T-helper 2 cell treated with Interferon-gamma antibody and Interleukin-4, amounts not matched to agents 5 μg/mL and 100 μg/mL, for 36 hours (primary cell): Measurements from ENCODE around the gene MPV17L2.
"Not testable (repeated sequence)": the region's sequence is repeated elsewhere in the genome, so short reads cannot be mapped to it uniquely, and the experiment has no call there.

Source experiments
- DNase-seq: peaks from one replicate; pipeline ENCODE4 v3.0.0; 2021; ENCODE audit warnings: low spot score
- H3K27ac Mint-ChIP-seq: one replicate; pipeline ENCODE4 v1.8.0; 2021; ENCODE audit warnings: mild to moderate bottlenecking, mixed read lengths
- H3K27me3 Mint-ChIP-seq: one replicate; pipeline ENCODE4 v1.8.0; 2021; ENCODE audit warnings: low read depth, mixed read lengths
- H3K36me3 Mint-ChIP-seq: one replicate; pipeline ENCODE4 v1.8.0; 2021; ENCODE audit warnings: low read depth, mixed read lengths
- H3K4me1 Mint-ChIP-seq: one replicate; pipeline ENCODE4 v1.8.0; 2021; ENCODE audit warnings: low read depth, mixed read lengths
- H3K4me3 Mint-ChIP-seq: one replicate; pipeline ENCODE4 v1.8.0; 2022; ENCODE audit warnings: mild to moderate bottlenecking, moderate library complexity, mixed read lengths
- H3K9me3 Mint-ChIP-seq: one replicate; pipeline ENCODE4 v1.8.0; 2021; ENCODE audit warnings: mixed read lengths

MPV17L2 gene

DNA sequence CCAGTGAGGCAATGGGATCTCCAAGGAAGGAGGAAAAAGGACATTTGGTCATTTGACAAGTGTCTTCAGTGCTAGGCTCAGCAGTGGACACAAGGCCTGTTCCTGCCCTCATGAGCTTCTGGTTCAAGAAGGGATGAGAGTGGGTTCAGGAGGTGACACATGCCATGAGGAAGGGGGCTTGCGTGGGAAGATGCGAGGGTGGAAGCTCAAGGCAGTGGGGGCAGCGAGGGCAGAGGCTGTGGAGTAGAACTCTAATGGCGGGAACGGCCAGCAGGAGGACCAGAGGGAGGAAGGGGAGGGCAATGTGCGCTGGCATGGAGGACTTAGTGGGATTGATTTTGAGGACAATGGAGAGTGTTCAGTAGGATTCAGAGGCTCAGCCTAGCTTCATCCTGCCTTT, 36.8 kb upstream of the MPV17L2 start:
- Mint-ChIP-seq H3K4me1 (peaks cover 19% of the 10 kb centered on the region), H3K9me3 (no peaks in the 10 kb centered on the region), H3K36me3 (peaks cover 3% of the 10 kb centered on the region), H3K4me3 (no peak overlapping the region), H3K27ac (peak overlapping the region; percentile 28), H3K27me3 (no peaks in the 10 kb centered on the region)
- DNase-seq = no peak

DNA sequence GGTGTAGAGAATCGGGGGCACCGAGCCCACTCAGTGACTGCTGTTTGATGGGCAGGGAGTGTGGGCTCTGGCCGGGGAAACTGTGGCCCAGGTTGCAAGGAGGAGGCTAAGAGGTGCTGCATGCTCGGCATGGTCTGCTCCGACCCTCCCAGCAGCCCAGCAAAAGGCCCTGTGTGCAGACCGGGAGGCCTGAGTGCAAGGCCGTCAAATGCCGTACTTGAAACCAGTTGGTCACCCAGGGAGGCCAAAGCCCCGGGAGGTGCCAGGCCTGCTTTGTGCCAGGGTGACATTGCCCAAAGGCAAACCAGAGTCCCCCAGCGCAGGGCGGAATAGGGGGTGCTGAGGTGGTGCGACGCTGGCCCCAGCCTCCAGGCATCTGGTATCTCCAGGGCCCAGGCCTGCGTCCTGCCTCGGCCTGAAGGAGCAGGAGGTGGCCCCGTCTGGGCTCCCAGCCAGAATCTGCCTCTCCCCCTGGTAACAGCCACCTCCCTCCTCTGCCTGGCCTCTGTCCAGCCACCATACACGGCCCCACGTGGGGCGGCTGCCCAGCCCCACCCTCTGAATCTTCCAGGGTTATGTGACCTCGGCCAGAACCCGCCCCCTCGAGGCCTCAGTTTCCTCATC, 36.1 kb upstream of the MPV17L2 start:
- H3K27me3 Mint-ChIP-seq = no peaks in the 10 kb centered on the region
- no peak for DNase-seq
- H3K4me1 Mint-ChIP-seq = peaks cover 13% of the 10 kb centered on the region
- H3K9me3 Mint-ChIP-seq = no peaks in the 10 kb centered on the region
- no peak overlapping the region for H3K27ac Mint-ChIP-seq
- no peak overlapping the region for H3K4me3 Mint-ChIP-seq
- peaks cover 3% of the 10 kb centered on the region for H3K36me3 Mint-ChIP-seq

DNA sequence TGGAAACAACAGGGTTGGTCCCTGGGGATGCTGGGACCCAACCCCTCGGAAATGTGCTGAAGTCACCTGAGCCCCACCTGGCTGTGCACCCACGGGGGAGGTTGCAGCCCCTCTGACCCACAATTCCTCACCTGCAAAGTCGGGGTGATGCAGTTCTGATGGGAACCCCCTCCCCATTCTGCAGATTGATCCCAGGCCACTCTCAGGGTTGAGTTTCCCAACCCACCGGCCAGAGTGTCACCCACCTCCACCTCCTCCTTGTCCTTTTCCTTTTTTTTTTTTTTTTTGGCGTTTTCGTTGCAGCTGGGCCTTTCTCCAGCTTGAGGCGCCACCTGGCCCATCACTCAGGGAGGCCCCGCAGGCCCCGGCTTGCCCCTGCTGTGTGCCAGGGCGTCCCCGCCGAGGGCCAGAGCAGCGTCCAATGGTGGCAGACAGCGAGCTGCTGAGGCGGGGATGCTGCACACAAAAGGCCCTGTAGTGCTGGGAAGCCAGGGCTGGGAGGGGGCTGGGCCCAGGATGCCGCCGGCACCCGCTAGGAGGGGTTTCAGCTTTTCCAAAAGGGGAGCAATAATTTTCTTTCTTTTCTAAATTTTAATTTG, 35.5 kb upstream of the MPV17L2 start:
- no peak for DNase-seq
- H3K4me1 Mint-ChIP-seq = peaks cover 8% of the 10 kb centered on the region
- H3K9me3 Mint-ChIP-seq = no peaks in the 10 kb centered on the region
- H3K27me3 Mint-ChIP-seq = no peaks in the 10 kb centered on the region
- H3K27ac Mint-ChIP-seq = no peak overlapping the region
- H3K4me3 Mint-ChIP-seq = no peak overlapping the region
- H3K36me3 Mint-ChIP-seq = peaks cover 1% of the 10 kb centered on the region

DNA sequence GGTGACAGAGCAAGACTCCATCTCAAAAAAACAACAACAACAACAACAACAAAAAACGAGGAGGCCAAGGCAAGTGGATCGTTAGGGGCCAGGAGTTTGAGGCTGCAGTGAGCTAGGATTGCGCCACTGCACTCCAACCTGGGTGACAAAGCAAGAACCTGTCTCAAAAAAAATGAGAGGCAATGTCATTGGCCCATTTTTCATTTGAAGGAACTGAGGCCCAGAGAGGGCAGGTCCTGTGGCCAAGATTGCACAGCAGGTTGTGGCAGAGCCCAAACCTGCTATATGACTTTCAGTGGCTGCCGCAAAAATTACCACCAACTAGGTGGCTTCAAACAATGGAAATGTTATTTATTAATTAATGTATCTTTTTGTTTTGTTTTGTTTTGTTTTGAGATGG, 34.6 kb upstream of the MPV17L2 start:
- no peaks in the 10 kb centered on the region for H3K9me3 Mint-ChIP-seq

DNA sequence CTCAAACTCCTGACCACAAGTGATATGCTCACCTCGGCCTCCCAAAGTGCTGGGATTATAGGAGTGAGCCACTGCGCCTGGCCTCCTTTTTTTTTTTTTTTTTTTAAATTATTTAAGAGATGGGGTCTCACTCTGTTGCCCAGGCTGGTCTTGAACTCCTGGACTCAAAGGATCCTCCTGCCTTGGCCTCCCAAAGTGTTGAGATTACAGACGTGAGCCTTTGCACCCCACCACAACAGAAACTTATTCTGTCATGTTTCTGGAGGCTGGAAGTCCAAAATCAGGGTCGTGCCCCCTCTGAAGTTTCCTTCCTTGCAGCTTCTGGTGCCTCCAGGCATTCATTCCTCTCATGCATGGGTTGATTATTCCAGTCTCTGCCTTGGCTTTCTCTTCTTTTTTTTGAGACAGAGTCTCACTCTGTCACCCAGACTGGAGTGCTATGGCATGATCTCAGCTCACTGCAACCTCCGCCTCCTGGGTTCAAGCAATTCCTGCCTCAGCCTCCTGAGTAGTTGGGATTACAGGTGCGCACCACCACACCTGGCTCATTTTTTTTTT, 33.9 kb upstream of the MPV17L2 start:
- H3K4me1 Mint-ChIP-seq, H3K27ac Mint-ChIP-seq, H3K27me3 Mint-ChIP-seq, H3K9me3 Mint-ChIP-seq, H3K4me3 Mint-ChIP-seq, DNase-seq, H3K36me3 Mint-ChIP-seq: not testable (repeated sequence)

More for the DNA sequence above, 34.6 kb upstream of the MPV17L2 start:
- Mint-ChIP-seq H3K27me3 (no peaks in the 10 kb centered on the region), H3K27ac (no peak overlapping the region), H3K4me3 (no peak overlapping the region), H3K4me1 (peaks cover 8% of the 10 kb centered on the region), H3K36me3 (peaks cover 4% of the 10 kb centered on the region)
- no peak for DNase-seq

DNA sequence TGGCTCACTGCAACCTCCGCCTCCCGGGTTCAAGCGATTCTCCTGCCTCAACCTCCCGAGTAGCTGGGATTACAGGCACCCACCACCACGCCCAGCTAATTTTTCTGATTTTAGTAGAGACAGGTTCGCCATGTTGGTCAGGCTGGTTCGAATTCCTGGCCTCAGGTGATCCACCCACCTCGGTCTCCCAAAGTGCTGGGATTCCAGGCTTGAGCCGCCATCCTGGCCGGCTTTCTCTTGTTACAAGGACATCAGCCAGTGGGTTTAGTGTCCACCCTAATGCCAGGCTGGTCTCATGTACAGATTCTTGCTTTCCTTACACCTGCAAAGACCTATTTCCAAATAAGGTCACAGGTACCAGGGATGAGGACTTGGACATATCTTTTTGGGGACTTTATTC, 33.2 kb upstream of the MPV17L2 start:
- no peak overlapping the region for H3K27ac Mint-ChIP-seq
- no peaks in the 10 kb centered on the region for H3K27me3 Mint-ChIP-seq
- H3K36me3 Mint-ChIP-seq = peaks cover 6% of the 10 kb centered on the region
- no peak for DNase-seq
- H3K9me3 Mint-ChIP-seq = no peaks in the 10 kb centered on the region
- H3K4me1 Mint-ChIP-seq = peaks cover 1% of the 10 kb centered on the region
- H3K4me3 Mint-ChIP-seq = no peak overlapping the region

DNA sequence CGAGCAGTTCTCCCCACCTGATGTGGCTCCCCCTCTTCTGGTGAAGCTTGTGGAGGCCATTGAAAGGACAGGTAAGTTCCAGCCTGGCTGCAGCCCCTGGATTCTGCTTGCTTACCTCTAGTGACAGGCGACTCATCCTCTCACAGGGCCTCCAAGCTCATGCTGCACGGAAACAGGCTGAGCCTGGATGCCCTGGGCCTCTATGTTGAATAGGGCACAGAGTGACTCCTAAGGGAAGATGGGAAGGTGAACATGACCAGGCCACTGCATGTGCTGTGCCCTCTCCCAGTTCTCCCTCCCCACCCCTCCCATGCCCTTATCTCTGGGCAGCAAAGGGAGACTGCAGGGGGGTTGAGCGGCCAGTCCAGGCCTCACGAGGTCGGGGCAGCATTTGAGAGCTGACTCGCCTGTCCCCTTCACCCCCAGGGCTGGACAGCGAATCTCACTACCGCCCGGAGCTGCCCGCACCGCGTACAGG, 32.5 kb upstream of the MPV17L2 start:
- peak overlapping the region; percentile 64 for H3K4me3 Mint-ChIP-seq
- peaks cover 7% of the 10 kb centered on the region for H3K36me3 Mint-ChIP-seq
- H3K4me1 Mint-ChIP-seq = peaks cover 1% of the 10 kb centered on the region
- no peaks in the 10 kb centered on the region for H3K27me3 Mint-ChIP-seq
- peak overlapping the region; percentile 76 for H3K27ac Mint-ChIP-seq
- no peak for DNase-seq
- no peaks in the 10 kb centered on the region for H3K9me3 Mint-ChIP-seq

DNA sequence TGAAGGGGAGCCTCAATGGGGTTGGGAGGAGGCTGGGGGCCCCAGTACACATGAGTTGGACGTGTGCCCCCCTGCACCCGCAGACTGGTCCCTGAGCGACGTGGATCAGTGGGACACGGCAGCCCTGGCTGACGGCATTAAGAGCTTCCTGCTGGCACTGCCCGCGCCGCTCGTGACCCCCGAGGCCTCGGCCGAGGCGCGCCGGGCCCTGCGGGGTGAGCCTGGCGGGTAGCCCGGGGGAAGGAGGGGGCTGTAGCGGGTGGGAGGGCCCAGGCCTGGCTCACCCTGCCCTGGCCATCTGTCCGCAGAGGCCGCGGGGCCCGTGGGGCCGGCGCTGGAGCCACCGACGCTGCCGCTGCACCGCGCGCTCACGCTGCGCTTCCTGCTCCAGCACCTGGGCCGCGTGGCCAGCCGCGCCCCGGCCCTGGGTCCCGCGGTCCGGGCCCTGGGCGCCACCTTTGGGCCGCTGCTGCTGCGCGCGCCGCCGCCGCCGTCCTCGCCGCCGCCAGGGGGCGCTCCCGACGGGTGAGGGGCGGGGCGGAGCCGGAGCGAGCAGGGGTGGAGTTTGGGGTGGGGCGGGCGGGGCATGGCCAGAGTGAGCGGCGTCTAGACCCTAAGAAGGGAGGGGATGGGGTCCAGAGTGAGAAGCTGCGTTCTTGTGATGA, 31.9 kb upstream of the MPV17L2 start:
- DNase-seq = peak; percentile 80
- H3K36me3 Mint-ChIP-seq = peaks cover 13% of the 10 kb centered on the region
- H3K9me3 Mint-ChIP-seq = no peaks in the 10 kb centered on the region
- no peaks in the 10 kb centered on the region for H3K27me3 Mint-ChIP-seq
- peaks cover 1% of the 10 kb centered on the region for H3K4me1 Mint-ChIP-seq
- peak overlapping the region; percentile 64 for H3K4me3 Mint-ChIP-seq
- no peak overlapping the region for H3K27ac Mint-ChIP-seq

DNA sequence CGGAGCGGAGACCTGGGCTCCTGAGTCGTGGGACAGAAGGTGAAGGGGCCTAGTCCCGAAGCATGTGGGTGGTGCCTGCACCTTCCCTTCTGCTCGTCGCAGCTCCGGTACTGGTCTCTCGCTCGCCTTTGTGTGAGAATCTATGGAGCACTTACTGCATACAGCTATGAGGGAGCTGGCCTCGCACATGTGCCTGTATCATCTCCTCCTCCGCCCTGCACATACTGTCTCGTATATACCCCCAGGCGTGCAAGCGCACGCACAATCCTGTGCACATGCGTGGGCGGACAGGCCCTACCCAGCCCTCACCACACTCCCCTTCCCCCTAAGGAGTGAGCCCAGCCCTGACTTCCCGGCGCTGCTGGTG, 31.4 kb upstream of the MPV17L2 start:
- Mint-ChIP-seq H3K27me3 (no peaks in the 10 kb centered on the region), H3K4me1 (no peaks in the 10 kb centered on the region), H3K27ac (peak overlapping the region; percentile 52), H3K4me3 (peak overlapping the region; percentile 26), H3K9me3 (no peaks in the 10 kb centered on the region), H3K36me3 (peaks cover 12% of the 10 kb centered on the region)
- no peak for DNase-seq

DNA sequence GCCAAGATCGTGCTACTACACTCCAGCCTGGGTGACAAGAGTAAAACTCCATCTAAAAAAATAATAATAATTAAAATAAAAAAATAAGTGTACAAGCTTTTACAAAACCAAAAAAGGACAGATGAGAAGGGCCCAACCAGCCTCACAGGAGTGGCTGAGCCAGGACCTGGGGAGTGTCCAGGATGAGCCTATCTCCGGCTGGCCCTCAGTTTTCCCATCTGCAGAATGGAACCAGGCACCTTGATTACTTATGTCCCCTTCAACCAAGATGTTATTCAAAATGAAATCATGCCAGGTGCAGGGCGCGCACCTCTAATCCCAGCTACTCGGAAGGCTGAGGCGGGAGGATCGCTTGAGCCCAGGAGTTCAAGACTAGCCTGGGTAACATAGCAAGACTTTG, 28.9 kb upstream of the MPV17L2 start:
- Mint-ChIP-seq H3K9me3 (no peaks in the 10 kb centered on the region), H3K27me3 (no peaks in the 10 kb centered on the region), H3K27ac (no peak overlapping the region), H3K36me3 (peaks cover 14% of the 10 kb centered on the region), H3K4me1 (no peaks in the 10 kb centered on the region), H3K4me3 (no peak overlapping the region)
- DNase-seq = no peak

DNA sequence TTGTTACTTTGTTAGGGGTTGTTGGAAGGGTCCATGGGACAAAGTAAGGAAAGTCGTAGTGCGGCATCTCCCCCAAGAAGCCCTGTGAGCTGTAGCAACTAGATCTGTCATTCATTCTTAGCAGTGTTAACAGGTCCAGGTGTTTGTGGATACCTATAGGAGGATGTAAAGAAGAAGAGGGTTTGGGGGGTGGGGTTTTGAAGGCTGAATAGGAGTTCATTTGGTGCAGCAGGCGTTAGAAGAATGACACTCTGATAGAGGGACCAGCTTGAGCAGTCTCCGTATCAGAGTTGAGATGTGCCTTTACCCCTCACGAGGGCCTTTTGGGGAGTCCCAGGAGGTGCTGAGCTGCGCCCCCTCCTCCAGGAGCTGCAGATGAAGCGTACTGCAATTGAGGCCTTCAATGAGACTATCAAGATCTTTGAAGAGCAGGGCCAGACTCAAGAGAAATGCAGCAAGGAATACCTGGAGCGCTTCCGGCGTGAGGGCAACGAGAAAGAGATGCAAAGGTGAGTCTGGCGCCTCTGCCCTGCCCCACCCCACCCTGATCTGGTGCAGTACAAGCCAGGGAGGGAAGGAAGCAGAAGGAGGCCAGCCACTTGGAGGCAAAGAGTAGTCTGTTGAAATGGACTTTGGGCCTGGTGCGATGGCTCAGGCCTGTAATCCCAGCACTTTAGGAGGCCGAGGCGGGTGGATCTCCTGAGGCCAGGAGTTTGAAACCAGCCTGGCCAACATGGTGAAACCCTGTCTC, 27.0 kb upstream of the MPV17L2 start:
- H3K9me3 Mint-ChIP-seq = no peaks in the 10 kb centered on the region
- H3K27me3 Mint-ChIP-seq = no peaks in the 10 kb centered on the region
- H3K4me1 Mint-ChIP-seq = no peaks in the 10 kb centered on the region
- H3K27ac Mint-ChIP-seq = no peak overlapping the region
- H3K36me3 Mint-ChIP-seq = peaks cover 18% of the 10 kb centered on the region
- H3K4me3 Mint-ChIP-seq = no peak overlapping the region
- DNase-seq = no peak

DNA sequence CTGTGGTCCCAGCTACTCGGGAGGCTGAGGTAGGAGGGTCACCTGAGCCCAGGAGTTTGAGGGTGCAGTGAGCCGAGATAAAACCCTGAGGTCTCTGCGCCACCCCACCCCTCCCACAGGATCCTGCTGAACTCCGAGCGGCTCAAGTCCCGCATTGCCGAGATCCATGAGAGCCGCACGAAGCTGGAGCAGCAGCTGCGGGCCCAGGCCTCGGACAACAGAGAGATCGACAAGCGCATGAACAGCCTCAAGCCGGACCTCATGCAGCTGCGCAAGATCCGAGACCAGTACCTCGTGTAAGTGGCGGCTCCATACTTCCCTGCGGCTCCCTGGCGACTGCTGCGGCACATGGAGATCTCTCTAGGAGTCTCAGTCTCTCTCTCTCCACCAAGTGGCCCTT, 26.0 kb upstream of the MPV17L2 start:
- no peaks in the 10 kb centered on the region for H3K4me1 Mint-ChIP-seq
- no peaks in the 10 kb centered on the region for H3K27me3 Mint-ChIP-seq
- H3K4me3 Mint-ChIP-seq = no peak overlapping the region
- H3K27ac Mint-ChIP-seq = no peak overlapping the region
- no peaks in the 10 kb centered on the region for H3K9me3 Mint-ChIP-seq
- H3K36me3 Mint-ChIP-seq = peaks cover 18% of the 10 kb centered on the region
- DNase-seq = no peak

DNA sequence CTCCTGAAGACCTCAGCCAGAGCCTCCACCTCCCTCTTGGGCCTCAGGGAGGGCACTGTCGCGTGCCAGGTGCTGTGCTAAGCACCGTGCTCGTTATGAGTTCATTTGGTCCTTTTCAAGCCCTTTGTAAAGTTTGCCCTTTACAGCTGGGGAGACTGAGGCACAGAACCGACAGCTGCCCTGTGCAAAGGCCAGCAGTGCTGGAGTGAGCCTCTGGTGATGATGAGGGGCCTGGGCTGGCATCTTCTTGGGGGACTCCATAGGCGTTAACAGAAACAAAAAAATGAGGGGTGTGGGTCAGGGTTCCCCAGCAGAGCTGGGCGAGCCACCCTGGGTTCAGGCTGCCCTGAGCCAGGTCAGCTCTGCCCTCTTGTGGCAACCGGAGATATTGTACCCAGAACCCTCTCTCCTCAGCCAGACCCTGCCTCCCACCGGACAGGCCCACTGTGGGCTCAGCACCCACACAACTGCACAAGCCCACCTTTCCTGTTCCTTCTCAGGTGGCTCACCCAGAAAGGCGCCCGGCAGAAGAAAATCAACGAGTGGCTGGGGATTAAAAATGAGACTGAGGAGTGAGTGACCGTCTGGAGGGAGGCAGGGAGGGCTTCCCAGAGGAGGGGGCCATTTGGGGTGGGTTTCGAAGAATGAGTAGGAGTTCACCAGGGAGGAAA, 24.9 kb upstream of the MPV17L2 start:
- Mint-ChIP-seq H3K4me1 (peaks cover 3% of the 10 kb centered on the region), H3K27ac (no peak overlapping the region), H3K36me3 (peaks cover 18% of the 10 kb centered on the region), H3K4me3 (no peak overlapping the region), H3K9me3 (no peaks in the 10 kb centered on the region), H3K27me3 (no peaks in the 10 kb centered on the region)
- peak; percentile 45 for DNase-seq
